ENCODE data around the gene LYST.

The LYST gene

GRCh38 chr1:235901461-235901860 lies 34.8 kb upstream of the LYST start:
- H3K9me3 Mint-ChIP-seq: no peaks in the 10 kb centered on the region
- no peaks in the 10 kb centered on the region for H3K36me3 Mint-ChIP-seq
- H3K27ac Mint-ChIP-seq: no peak overlapping the region
- ATAC-seq: no peak
- H3K4me3 Mint-ChIP-seq: no peak overlapping the region
- peaks cover 11% of the 10 kb centered on the region for H3K4me1 Mint-ChIP-seq
- no peaks in the 10 kb centered on the region for H3K27me3 Mint-ChIP-seq

- H3K36me3 Mint-ChIP-seq: no peaks in the 10 kb centered on the region
- H3K4me3 Mint-ChIP-seq: no peak overlapping the region
- ATAC-seq: no peak
- no peaks in the 10 kb centered on the region for H3K27me3 Mint-ChIP-seq
- H3K9me3 Mint-ChIP-seq: no peaks in the 10 kb centered on the region
- H3K27ac Mint-ChIP-seq: peak overlapping the region; percentile 8
- H3K4me1 Mint-ChIP-seq: peaks cover 12% of the 10 kb centered on the region
These were observed 31.4 kb upstream of the LYST start for GRCh38 chr1:235898126-235898525.

- no peak overlapping the region for H3K4me3 Mint-ChIP-seq
- peaks cover 18% of the 10 kb centered on the region for H3K4me1 Mint-ChIP-seq
- H3K9me3 Mint-ChIP-seq: no peaks in the 10 kb centered on the region
- H3K36me3 Mint-ChIP-seq: no peaks in the 10 kb centered on the region
- no peaks in the 10 kb centered on the region for H3K27me3 Mint-ChIP-seq
- no peak overlapping the region for H3K27ac Mint-ChIP-seq
- no peak for ATAC-seq
These were observed 27.1 kb upstream of the LYST start for GRCh38 chr1:235893840-235894239.

- peak; percentile 69 for ATAC-seq
- no peaks in the 10 kb centered on the region for H3K27me3 Mint-ChIP-seq
- no peaks in the 10 kb centered on the region for H3K9me3 Mint-ChIP-seq
- H3K27ac Mint-ChIP-seq: peak overlapping the region; percentile 76
- no peak overlapping the region for H3K4me3 Mint-ChIP-seq
- H3K36me3 Mint-ChIP-seq: no peaks in the 10 kb centered on the region
- peaks cover 28% of the 10 kb centered on the region for H3K4me1 Mint-ChIP-seq
These were observed 26.2 kb upstream of the LYST start for GRCh38 chr1:235892734-235893413.

GRCh38 chr1:235892202-235892601 lies 25.5 kb upstream of the LYST start:
- peak overlapping the region; percentile 76 for H3K27ac Mint-ChIP-seq
- peak; percentile 64 for ATAC-seq

GRCh38 chr1:235888119-235888643 lies 21.5 kb upstream of the LYST start:
- ATAC-seq: peak; percentile 93
- H3K27me3 Mint-ChIP-seq: no peaks in the 10 kb centered on the region
- no peaks in the 10 kb centered on the region for H3K36me3 Mint-ChIP-seq
- H3K4me1 Mint-ChIP-seq: peaks cover 44% of the 10 kb centered on the region
- H3K9me3 Mint-ChIP-seq: no peaks in the 10 kb centered on the region
- peak overlapping the region; percentile 61 for H3K4me3 Mint-ChIP-seq
- H3K27ac Mint-ChIP-seq: peak overlapping the region; percentile 80

More at GRCh38 chr1:235892202-235892601, 25.5 kb upstream of the LYST start:
- Mint-ChIP-seq H3K27me3 (no peaks in the 10 kb centered on the region), H3K9me3 (no peaks in the 10 kb centered on the region), H3K36me3 (no peaks in the 10 kb centered on the region), H3K4me3 (no peak overlapping the region), H3K4me1 (peaks cover 34% of the 10 kb centered on the region)

GRCh38 chr1:235887676-235888075 lies 21.0 kb upstream of the LYST start:
- ATAC-seq: peak; percentile 2
- H3K9me3 Mint-ChIP-seq: no peaks in the 10 kb centered on the region
- H3K4me3 Mint-ChIP-seq: no peak overlapping the region
- H3K27me3 Mint-ChIP-seq: no peaks in the 10 kb centered on the region
- peak overlapping the region; percentile 80 for H3K27ac Mint-ChIP-seq
- H3K36me3 Mint-ChIP-seq: no peaks in the 10 kb centered on the region
- H3K4me1 Mint-ChIP-seq: peaks cover 44% of the 10 kb centered on the region

- H3K27me3 Mint-ChIP-seq: no peaks in the 10 kb centered on the region
- no peak overlapping the region for H3K27ac Mint-ChIP-seq
- no peaks in the 10 kb centered on the region for H3K36me3 Mint-ChIP-seq
- no peak for ATAC-seq
- H3K4me3 Mint-ChIP-seq: no peak overlapping the region
- no peaks in the 10 kb centered on the region for H3K9me3 Mint-ChIP-seq
- H3K4me1 Mint-ChIP-seq: peaks cover 49% of the 10 kb centered on the region
These were observed 19.1 kb upstream of the LYST start for GRCh38 chr1:235885655-235886262.

- Mint-ChIP-seq H3K4me3 (peak overlapping the region; percentile 11), H3K36me3 (no peaks in the 10 kb centered on the region), H3K27me3 (no peaks in the 10 kb centered on the region), H3K9me3 (no peaks in the 10 kb centered on the region), H3K27ac (peak overlapping the region; percentile 1), H3K4me1 (peaks cover 64% of the 10 kb centered on the region)
- ATAC-seq: peak; percentile 53
These were observed 16.7 kb upstream of the LYST start for GRCh38 chr1:235883261-235883927.

GRCh38 chr1:235882816-235883215 lies 16.1 kb upstream of the LYST start:
- ATAC-seq: no peak
- no peaks in the 10 kb centered on the region for H3K27me3 Mint-ChIP-seq
- H3K36me3 Mint-ChIP-seq: no peaks in the 10 kb centered on the region
- no peaks in the 10 kb centered on the region for H3K9me3 Mint-ChIP-seq
- H3K4me1 Mint-ChIP-seq: peaks cover 64% of the 10 kb centered on the region
- H3K4me3 Mint-ChIP-seq: peak overlapping the region; percentile 24
- peak overlapping the region; percentile 1 for H3K27ac Mint-ChIP-seq

- peak overlapping the region; percentile 0 for H3K4me3 Mint-ChIP-seq
- no peaks in the 10 kb centered on the region for H3K9me3 Mint-ChIP-seq
- H3K36me3 Mint-ChIP-seq: no peaks in the 10 kb centered on the region
- no peak for ATAC-seq
- H3K27me3 Mint-ChIP-seq: no peaks in the 10 kb centered on the region
- peak overlapping the region; percentile 1 for H3K27ac Mint-ChIP-seq
- H3K4me1 Mint-ChIP-seq: peaks cover 57% of the 10 kb centered on the region
These were observed 15.4 kb upstream of the LYST start for GRCh38 chr1:235881930-235882700.

GRCh38 chr1:235878082-235878811 lies 11.5 kb upstream of the LYST start:
- H3K9me3 Mint-ChIP-seq: no peaks in the 10 kb centered on the region
- no peak for ATAC-seq
- H3K4me3 Mint-ChIP-seq: no peak overlapping the region
- no peaks in the 10 kb centered on the region for H3K36me3 Mint-ChIP-seq
- no peaks in the 10 kb centered on the region for H3K27me3 Mint-ChIP-seq
- peaks cover 62% of the 10 kb centered on the region for H3K4me1 Mint-ChIP-seq
- H3K27ac Mint-ChIP-seq: no peak overlapping the region

- Mint-ChIP-seq H3K27me3 (no peaks in the 10 kb centered on the region), H3K4me1 (peaks cover 51% of the 10 kb centered on the region), H3K36me3 (no peaks in the 10 kb centered on the region), H3K4me3 (no peak overlapping the region), H3K9me3 (no peaks in the 10 kb centered on the region), H3K27ac (no peak overlapping the region)
- no peak for ATAC-seq
These were observed 9.7 kb upstream of the LYST start for GRCh38 chr1:235876402-235876841.

- no peaks in the 10 kb centered on the region for H3K36me3 Mint-ChIP-seq
- H3K4me3 Mint-ChIP-seq: no peak overlapping the region
- H3K27me3 Mint-ChIP-seq: no peaks in the 10 kb centered on the region
- peaks cover 43% of the 10 kb centered on the region for H3K4me1 Mint-ChIP-seq
- no peak overlapping the region for H3K27ac Mint-ChIP-seq
- ATAC-seq: no peak
- no peaks in the 10 kb centered on the region for H3K9me3 Mint-ChIP-seq
These were observed 8.4 kb upstream of the LYST start for GRCh38 chr1:235875036-235875597.
